ENCODE measurements around the gene NTM.

NTM gene

GRCh38 chr11:131389582-131389981 is 19.2 kb downstream of the NTM start:
- no peak overlapping the region for H3K27ac ChIP-seq (ENCODE audit: low read depth, low read length)
- no peaks in the 10 kb centered on the region for H3K27me3 ChIP-seq (ENCODE audit: control insufficient read depth, low read length)
- no peaks in the 10 kb centered on the region for H4K20me1 ChIP-seq (ENCODE audit: control insufficient read depth, insufficient read depth, low read depth, low read length)
- no peak overlapping the region for H3K4me2 ChIP-seq (ENCODE audit: low read length)
- H3K4me1 ChIP-seq (ENCODE audit: control insufficient read depth, low read length) = no peaks in the 10 kb centered on the region
- H3K4me3 ChIP-seq (ENCODE audit: low read length) = no peak overlapping the region
- no peaks in the 10 kb centered on the region for H3K9me2 ChIP-seq (replicated peaks; ENCODE audit: control insufficient read depth, low read length)
- H3K9me3 ChIP-seq (ENCODE audit: control insufficient read depth, insufficient read depth, low read length) = no peaks in the 10 kb centered on the region
- H3K79me2 ChIP-seq (ENCODE audit: control insufficient read depth, low read length) = no peaks in the 10 kb centered on the region
- no peaks in the 10 kb centered on the region for H3K36me3 ChIP-seq (ENCODE audit: control insufficient read depth, low read length)
- TF ChIP-seq EZH2phosphoT487 (IDR thresholded peaks at IDR 0.05; ENCODE audit: borderline replicate concordance, low read length) = no peak
- TF ChIP-seq, protein P1, sequence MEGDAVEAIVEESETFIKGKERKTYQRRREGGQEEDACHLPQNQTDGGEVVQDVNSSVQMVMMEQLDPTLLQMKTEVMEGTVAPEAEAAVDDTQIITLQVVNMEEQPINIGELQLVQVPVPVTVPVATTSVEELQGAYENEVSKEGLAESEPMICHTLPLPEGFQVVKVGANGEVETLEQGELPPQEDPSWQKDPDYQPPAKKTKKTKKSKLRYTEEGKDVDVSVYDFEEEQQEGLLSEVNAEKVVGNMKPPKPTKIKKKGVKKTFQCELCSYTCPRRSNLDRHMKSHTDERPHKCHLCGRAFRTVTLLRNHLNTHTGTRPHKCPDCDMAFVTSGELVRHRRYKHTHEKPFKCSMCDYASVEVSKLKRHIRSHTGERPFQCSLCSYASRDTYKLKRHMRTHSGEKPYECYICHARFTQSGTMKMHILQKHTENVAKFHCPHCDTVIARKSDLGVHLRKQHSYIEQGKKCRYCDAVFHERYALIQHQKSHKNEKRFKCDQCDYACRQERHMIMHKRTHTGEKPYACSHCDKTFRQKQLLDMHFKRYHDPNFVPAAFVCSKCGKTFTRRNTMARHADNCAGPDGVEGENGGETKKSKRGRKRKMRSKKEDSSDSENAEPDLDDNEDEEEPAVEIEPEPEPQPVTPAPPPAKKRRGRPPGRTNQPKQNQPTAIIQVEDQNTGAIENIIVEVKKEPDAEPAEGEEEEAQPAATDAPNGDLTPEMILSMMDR (IDR thresholded peaks at IDR 0.05; ENCODE audit: low read depth, low read length, poor library complexity, severe bottlenecking) = no peak
- H3F3A ChIP-seq (ENCODE audit: control insufficient read depth, insufficient read depth) = no peaks in the 10 kb centered on the region

- Histone ChIP-seq H3K4me2 (ENCODE audit: low read length) (no peak overlapping the region), H3F3A (ENCODE audit: control insufficient read depth, insufficient read depth) (no peaks in the 10 kb centered on the region), H4K20me1 (ENCODE audit: control insufficient read depth, insufficient read depth, low read depth, low read length) (no peaks in the 10 kb centered on the region), H3K27ac (ENCODE audit: low read depth, low read length) (no peak overlapping the region), H3K27me3 (ENCODE audit: control insufficient read depth, low read length) (no peaks in the 10 kb centered on the region), H3K79me2 (ENCODE audit: control insufficient read depth, low read length) (no peaks in the 10 kb centered on the region), H3K4me1 (ENCODE audit: control insufficient read depth, low read length) (no peaks in the 10 kb centered on the region), H3K4me3 (ENCODE audit: low read length) (no peak overlapping the region), H3K9me3 (ENCODE audit: control insufficient read depth, insufficient read depth, low read length) (no peaks in the 10 kb centered on the region), H3K36me3 (ENCODE audit: control insufficient read depth, low read length) (no peaks in the 10 kb centered on the region), H3K9me2 (replicated peaks; ENCODE audit: control insufficient read depth, low read length) (no peaks in the 10 kb centered on the region)
- TF ChIP-seq EZH2phosphoT487 (IDR thresholded peaks at IDR 0.05; ENCODE audit: borderline replicate concordance, low read length) = no peak
- TF ChIP-seq, protein P1 (IDR thresholded peaks at IDR 0.05; ENCODE audit: low read depth, low read length, poor library complexity, severe bottlenecking) = no peak
Observed at GRCh38 chr11:131391176-131391575, 20.8 kb downstream of the NTM start.

- Histone ChIP-seq H3K4me2 (ENCODE audit: low read length) (no peak overlapping the region), H4K20me1 (ENCODE audit: control insufficient read depth, insufficient read depth, low read depth, low read length) (no peaks in the 10 kb centered on the region)
- no peak for TF ChIP-seq EZH2phosphoT487 (IDR thresholded peaks at IDR 0.05; ENCODE audit: borderline replicate concordance, low read length)
- TF ChIP-seq, protein P1 (IDR thresholded peaks at IDR 0.05; ENCODE audit: low read depth, low read length, poor library complexity, severe bottlenecking) = no peak
Observed at GRCh38 chr11:131392528-131393255, 22.3 kb downstream of the NTM start.

More at GRCh38 chr11:131392528-131393255, 22.3 kb downstream of the NTM start:
- no peaks in the 10 kb centered on the region for H3F3A ChIP-seq (ENCODE audit: control insufficient read depth, insufficient read depth)
- no peak overlapping the region for H3K27ac ChIP-seq (ENCODE audit: low read depth, low read length)
- no peaks in the 10 kb centered on the region for H3K36me3 ChIP-seq (ENCODE audit: control insufficient read depth, low read length)
- no peaks in the 10 kb centered on the region for H3K27me3 ChIP-seq (ENCODE audit: control insufficient read depth, low read length)
- no peak overlapping the region for H3K4me3 ChIP-seq (ENCODE audit: low read length)
- no peaks in the 10 kb centered on the region for H3K9me3 ChIP-seq (ENCODE audit: control insufficient read depth, insufficient read depth, low read length)
- no peaks in the 10 kb centered on the region for H3K4me1 ChIP-seq (ENCODE audit: control insufficient read depth, low read length)
- no peaks in the 10 kb centered on the region for H3K79me2 ChIP-seq (ENCODE audit: control insufficient read depth, low read length)
- no peaks in the 10 kb centered on the region for H3K9me2 ChIP-seq (replicated peaks; ENCODE audit: control insufficient read depth, low read length)
